Hippocampal formation (tissue), 2 donors: ENCODE data around the gene ANXA10.
"Not testable (repeated sequence)": the region's sequence is repeated elsewhere in the genome, so short reads cannot be mapped to it uniquely, and the experiment has no call there.

Experiments
- DNase-seq, 2 donors: peaks; one replicate each; lab custom pipeline; 2025; lab: John Stamatoyannopoulos, UW

Gene ANXA10

GRCh38 chr4:168092176-168092712 lies at the start of gene ANXA10:
ANXA10 (plus strand) TSS chr4:168092537; CDS start chr4:168092701, 164 bp downstream.
- DNase-seq = no peak

- no peak for DNase-seq
Measured at GRCh38 chr4:168045354-168045753, 47.0 kb upstream of the ANXA10 start.

- DNase-seq = no peak
Measured at GRCh38 chr4:168050002-168050401, 42.3 kb upstream of the ANXA10 start.

GRCh38 chr4:168051526-168051925 lies 40.8 kb upstream of the ANXA10 start:
- no peak for DNase-seq

GRCh38 chr4:168057412-168057811 lies 34.9 kb upstream of the ANXA10 start:
- no peak for DNase-seq

GRCh38 chr4:168059251-168059650 lies 33.1 kb upstream of the ANXA10 start:
- DNase-seq = no peak

- no peak for DNase-seq
Measured at GRCh38 chr4:168063031-168063430, 29.3 kb upstream of the ANXA10 start.

GRCh38 chr4:168070903-168071302 lies 21.4 kb upstream of the ANXA10 start:
- no peak for DNase-seq

- DNase-seq = no peak
Measured at GRCh38 chr4:168071304-168071703, 21.0 kb upstream of the ANXA10 start.

GRCh38 chr4:168074861-168075260 lies 17.5 kb upstream of the ANXA10 start:
- no peak for DNase-seq

- DNase-seq = peak; percentile 4 to 25
Measured at GRCh38 chr4:168076989-168077725, 15.2 kb upstream of the ANXA10 start.

GRCh38 chr4:168077726-168078239 lies 14.6 kb upstream of the ANXA10 start:
- no peak for DNase-seq

- DNase-seq = no peak
Measured at GRCh38 chr4:168082379-168082778, 10.0 kb upstream of the ANXA10 start.

GRCh38 chr4:168095776-168096406 lies 3.6 kb downstream of the ANXA10 start:
- DNase-seq = no peak

- DNase-seq = no peak
Measured at GRCh38 chr4:168096407-168096784, 4.1 kb downstream of the ANXA10 start.

GRCh38 chr4:168097161-168097560 lies 4.8 kb downstream of the ANXA10 start:
- DNase-seq = no peak

GRCh38 chr4:168098248-168098717 lies 5.9 kb downstream of the ANXA10 start:
- DNase-seq = no peak

- no peak for DNase-seq
Measured at GRCh38 chr4:168099195-168099594, 6.9 kb downstream of the ANXA10 start.

GRCh38 chr4:168101026-168101425 lies 8.7 kb downstream of the ANXA10 start:
- DNase-seq = no peak

GRCh38 chr4:168102403-168102802 lies 10.1 kb downstream of the ANXA10 start:
- no peak for DNase-seq

GRCh38 chr4:168109527-168109926 lies 17.2 kb downstream of the ANXA10 start:
- DNase-seq = no peak

- DNase-seq = not testable (repeated sequence)
Measured at GRCh38 chr4:168113059-168113458, 20.7 kb downstream of the ANXA10 start.

GRCh38 chr4:168118116-168118655 lies 25.8 kb downstream of the ANXA10 start:
- no peak for DNase-seq
